T-helper 17 cell (primary cell): ENCODE data around the gene OR8J3. TPM values are rescaled to one million over a fixed set of nuclear protein-coding genes. Genes with fewer than 3 reads are reported as not detected.

ENCODE experiments used
- ATAC-seq: fragments of 150-1000 bp; cut with Tn5 transposase; 2 replicates; pipeline ENCODE4 v1.10.0; 2021; ENCODE audit warnings: mild to moderate bottlenecking, moderate library complexity
- DNase-seq, 3 donors: peaks; one replicate each; pipeline versions ENCODE4 v3.0.0 to v3.0.0-alpha.2; 2020 to 2021
- H3K9me3 ChIP-seq: one replicate; pipeline ENCODE4 v1.7.0; 2013; ENCODE audit warnings: low read length, mild to moderate bottlenecking; ENCODE audit not compliant: control insufficient read depth, poor library complexity, severe bottlenecking
- H3K27ac Mint-ChIP-seq: one replicate; pipeline ENCODE4 v1.8.0; 2022; ENCODE audit warnings: mild to moderate bottlenecking, moderate library complexity, mixed read lengths
- H3K27me3 Mint-ChIP-seq: one replicate; pipeline ENCODE4 v1.8.0; 2022; ENCODE audit warnings: mixed read lengths
- H3K36me3 Mint-ChIP-seq: one replicate; pipeline ENCODE4 v1.8.0; 2022; ENCODE audit warnings: low read depth, mixed read lengths
- H3K4me1 Mint-ChIP-seq: one replicate; pipeline ENCODE4 v1.8.0; 2022; ENCODE audit warnings: mild to moderate bottlenecking, mixed read lengths
- H3K4me3 Mint-ChIP-seq: one replicate; pipeline ENCODE4 v1.8.0; 2022; ENCODE audit warnings: mild to moderate bottlenecking, moderate library complexity, mixed read lengths
- total RNA-seq, 4 donors: library from RNA in 2 of 4; stranded (reverse) in 2 of 4; gene quantifications; one replicate each; pipeline ENCODE4 v1.2.3 and lab custom pipeline; 2022 to 2026

The OR8J3 gene
- total RNA-seq, 2 donors from 2014 or later: not detected

DNA sequence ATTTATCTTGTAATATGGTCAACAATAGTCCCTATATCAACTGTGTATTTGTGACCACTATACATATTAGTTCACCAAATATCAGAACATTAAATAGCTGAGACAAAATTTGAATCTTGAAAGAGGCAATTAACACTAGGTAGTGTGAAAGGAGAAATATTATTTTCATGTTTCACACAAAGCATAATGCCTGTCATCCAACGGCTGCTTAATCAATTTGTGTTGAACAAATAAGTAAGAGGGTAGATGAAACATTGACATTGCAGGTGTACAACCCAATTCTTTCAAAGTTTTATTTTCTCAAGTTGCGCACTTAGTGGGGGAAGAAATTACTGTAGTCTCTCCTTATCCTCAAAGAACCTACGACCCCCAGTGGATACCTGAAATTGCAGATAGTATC lies 50.3 kb downstream of the OR8J3 start:
- Mint-ChIP-seq H3K4me3 (no peak overlapping the region), H3K4me1 (no peaks in the 10 kb centered on the region), H3K36me3 (no peaks in the 10 kb centered on the region), H3K27me3 (no peaks in the 10 kb centered on the region), H3K27ac (no peak overlapping the region)
- no peak for DNase-seq
- no peaks in the 10 kb centered on the region for H3K9me3 ChIP-seq
- no peak for ATAC-seq

Other genes starting within 250 kb of the OR8J3 start
- not detected for gene OR5W2, start 225.6 kb downstream of the OR8J3 start, total RNA-seq
- gene OR5I1, start 203.8 kb downstream of the OR8J3 start, total RNA-seq: not detected
- not detected for gene OR10AG1, start 170.3 kb downstream of the OR8J3 start, total RNA-seq
- not detected for gene OR5F1, start 145.6 kb downstream of the OR8J3 start, total RNA-seq
- gene OR5AS1, start 112.5 kb downstream of the OR8J3 start, total RNA-seq: not detected
- gene OR8I2, start 46.9 kb downstream of the OR8J3 start, total RNA-seq: not detected
- gene OR8H2, start 36.5 kb downstream of the OR8J3 start, total RNA-seq: not detected
- gene OR8H3, start 17.8 kb downstream of the OR8J3 start, total RNA-seq: not detected
- not detected for gene OR8K5, start 20.1 kb upstream of the OR8J3 start, total RNA-seq
- gene OR5J2, start 36.4 kb upstream of the OR8J3 start, total RNA-seq: not detected
- not detected for gene OR5T2, start 94.1 kb upstream of the OR8J3 start, total RNA-seq
- gene OR5T3, start 112.1 kb upstream of the OR8J3 start, total RNA-seq: not detected
- gene OR5T1, start 134.0 kb upstream of the OR8J3 start, total RNA-seq: not detected
- gene OR8H1, start 152.1 kb upstream of the OR8J3 start, total RNA-seq: not detected
- gene OR8K3, start 174.9 kb upstream of the OR8J3 start, total RNA-seq: not detected
- not detected for gene OR8K1, start 205.8 kb upstream of the OR8J3 start, total RNA-seq
- gene OR8J1, start 214.1 kb upstream of the OR8J3 start, total RNA-seq: not detected
- gene OR8U1, start 235.4 kb upstream of the OR8J3 start, total RNA-seq: not detected